Heart right ventricle (tissue), 16 donors: Measurements from ENCODE around the gene SLC17A6. TPM values are rescaled to one million over a fixed set of nuclear protein-coding genes. Genes with fewer than 3 reads are reported as not detected.
A peak's percentile ranks its signal among the peaks of the same experiment; 100 is the strongest.

Source experiments
- ATAC-seq, 8 donors: fragments of 200-7000 bp; cut with Tn5 transposase; one replicate each; pipeline ENCODE4 v1.9.1; 2020; ENCODE audit warnings: mild to moderate bottlenecking in 8 of 8, moderate library complexity in 8 of 8, moderate number of reproducible peaks in 1 of 8
- DNase-seq, 2 donors: peaks; one replicate each; pipeline ENCODE4 v3.0.0-alpha.2; 2020
- H3K27ac ChIP-seq, 10 donors: fragments of 200-600 bp; sonication (generic) in 2 of 10; one replicate each; pipeline versions ENCODE4 v1.5.0 to v1.8.0; 2020 to 2022; ENCODE audit warnings: mild to moderate bottlenecking in 3 of 10
- H3K27me3 ChIP-seq, 7 donors: fragments of 200-600 bp; one replicate each; pipeline ENCODE4 v1.8.0; 2021 to 2022; ENCODE audit warnings: mild to moderate bottlenecking in 2 of 7
- H3K36me3 ChIP-seq, 9 donors: fragments of 200-600 bp; sonication (generic) in 1 of 9; one replicate each; pipeline versions ENCODE4 v1.5.0 to v1.8.0; 2020 to 2022; ENCODE audit warnings: mild to moderate bottlenecking in 2 of 9
- H3K4me1 ChIP-seq, 9 donors: fragments of 200-600 bp; sonication (generic) in 1 of 9; one replicate each; pipeline versions ENCODE4 v1.5.0 to v1.8.0; 2020 to 2022; ENCODE audit warnings: mild to moderate bottlenecking in 4 of 9
- H3K4me3 ChIP-seq, 10 donors: fragments of 200-600 bp; sonication (generic) in 2 of 10; one replicate each; pipeline versions ENCODE4 v1.5.0 to v1.8.0; 2020 to 2022; ENCODE audit warnings: mild to moderate bottlenecking in 7 of 10, moderate library complexity in 2 of 10
- H3K9me3 ChIP-seq, 11 donors: fragments of 200-600 bp in 10 of 11; sonication (generic) in 2 of 11; one replicate each; pipeline versions ENCODE4 v1.5.0 to v1.8.0; 2013 to 2022; ENCODE audit warnings: mild to moderate bottlenecking in 2 of 11, control low read depth in 1 of 11, moderate library complexity in 1 of 11
- WGBS, 2 donors: extraction: QIAGEN DNeasy Blood & Tissue Kit; methylation state at CpG; one replicate each; pipeline ENCODE4 v1.1.7; 2013; ENCODE audit warnings: inconsistent platforms in 1 of 2; 5-methylcytosine and 5-hydroxymethylcytosine counted together
- intact Hi-C, 10 donors: fragments of 100-400 bp; cut with DNase I; formaldehyde crosslinking; loops; one replicate each; pipeline versions ENCODE4 v1.11.1 to v1.14.2; 2022
- polyA plus RNA-seq, 2 donors: library from polyadenylated mRNA; stranded (reverse); fragments of 200-250 nt; gene quantifications; one replicate each; pipeline ENCODE4 v1.2.3, GENCODE V29; 2013
- total RNA-seq, 10 donors: library from RNA; stranded (reverse); fragmentation: NEBNext Ultra II Directional in 3 of 10; extraction: Animal tissue kit (Norgen Biotek cat#: 25700) in 3 of 10; gene quantifications; one replicate each; pipeline versions ENCODE4 v1.2.1 to v1.2.4, GENCODE V29; 2021 to 2023
- TF ChIP-seq, protein P1 (sequence below), 9 donors: fragments of 200-600 bp; sonication (generic) in 2 of 9; IDR thresholded peaks; one replicate each; pipeline versions ENCODE4 v1.5.0 to v1.8.0; 2021 to 2022; ENCODE audit warnings: antibody characterized with exemption in 9 of 9, mild to moderate bottlenecking in 5 of 9, moderate library complexity in 1 of 9
- donor health status: Arrhythmogenic right ventricular cardiomyopathy.
- donor health status: ischemic (EF 13 %, LVEDD 7.1; RV severe dilation, severe dysfunction).
- donor health status: healthy with polysubstance abuse.
- donor health status: DM: no; HTN: yes; CAD: no.
- donor health status: DM: no; HTN: no; CAD: no.
- donor health status: ischemic (EF 25% LVEDD 6.9; RV normal size, moderate dysfunction).
- donor health status: ischemic (EF 25% LVEDD 5.7; RV mildly dilated, moderate dysfunction).
- donor health status: healthy.
- donor health status: DM: yes; HTN: yes; CAD: no.
- donor health status: Ischemic cardiomyopathy.
- donor health status: ischemic (EF 35%, LVEDD 5.7; RV mildly dilated, moderate dysfunction).
- donor health status: nonischemic (EF 11% LVEDD 7.7; RV severe dilation, severe dysfunction).
- donor health status: DM: yes; HTN: yes; CAD: no.
- donor health status: PGD.
- donor health status: ischemic (EF 29% LVEDD 5.4; RV normal size, mild dysfunction).
- donor health status: nonischemic (EF 23%, LVEDD 6.1; RV moderate dilation, normal function).

SLC17A6 gene
- total and polyA plus RNA-seq, 12 donors: not detected

GRCh38 chr11:22343371-22344032 is 5.3 kb downstream of the SLC17A6 start:
- peak in 1 of 8 donors; percentile 10 for ATAC-seq
- intact Hi-C loops: no loop called here
- no peaks in the 10 kb centered on the region for H3K9me3 ChIP-seq
- no peak overlapping the region for H3K27ac ChIP-seq
- WGBS, 2 donors: 2% methylated on average over 34 of the region's 34 CpGs
- DNase-seq: no peak
- H3K36me3 ChIP-seq: no peaks in the 10 kb centered on the region
- TF ChIP-seq, protein P1, sequence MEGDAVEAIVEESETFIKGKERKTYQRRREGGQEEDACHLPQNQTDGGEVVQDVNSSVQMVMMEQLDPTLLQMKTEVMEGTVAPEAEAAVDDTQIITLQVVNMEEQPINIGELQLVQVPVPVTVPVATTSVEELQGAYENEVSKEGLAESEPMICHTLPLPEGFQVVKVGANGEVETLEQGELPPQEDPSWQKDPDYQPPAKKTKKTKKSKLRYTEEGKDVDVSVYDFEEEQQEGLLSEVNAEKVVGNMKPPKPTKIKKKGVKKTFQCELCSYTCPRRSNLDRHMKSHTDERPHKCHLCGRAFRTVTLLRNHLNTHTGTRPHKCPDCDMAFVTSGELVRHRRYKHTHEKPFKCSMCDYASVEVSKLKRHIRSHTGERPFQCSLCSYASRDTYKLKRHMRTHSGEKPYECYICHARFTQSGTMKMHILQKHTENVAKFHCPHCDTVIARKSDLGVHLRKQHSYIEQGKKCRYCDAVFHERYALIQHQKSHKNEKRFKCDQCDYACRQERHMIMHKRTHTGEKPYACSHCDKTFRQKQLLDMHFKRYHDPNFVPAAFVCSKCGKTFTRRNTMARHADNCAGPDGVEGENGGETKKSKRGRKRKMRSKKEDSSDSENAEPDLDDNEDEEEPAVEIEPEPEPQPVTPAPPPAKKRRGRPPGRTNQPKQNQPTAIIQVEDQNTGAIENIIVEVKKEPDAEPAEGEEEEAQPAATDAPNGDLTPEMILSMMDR (IDR thresholded peaks at IDR 0.05): no peak
- no peak overlapping the region for H3K4me3 ChIP-seq
- peaks cover 0 to 12% (median 0%) of the 10 kb centered on the region in 9 donors for H3K4me1 ChIP-seq
- H3K27me3 ChIP-seq: peaks cover 19 to 98% (median 84%) of the 10 kb centered on the region in 7 donors

DNA sequence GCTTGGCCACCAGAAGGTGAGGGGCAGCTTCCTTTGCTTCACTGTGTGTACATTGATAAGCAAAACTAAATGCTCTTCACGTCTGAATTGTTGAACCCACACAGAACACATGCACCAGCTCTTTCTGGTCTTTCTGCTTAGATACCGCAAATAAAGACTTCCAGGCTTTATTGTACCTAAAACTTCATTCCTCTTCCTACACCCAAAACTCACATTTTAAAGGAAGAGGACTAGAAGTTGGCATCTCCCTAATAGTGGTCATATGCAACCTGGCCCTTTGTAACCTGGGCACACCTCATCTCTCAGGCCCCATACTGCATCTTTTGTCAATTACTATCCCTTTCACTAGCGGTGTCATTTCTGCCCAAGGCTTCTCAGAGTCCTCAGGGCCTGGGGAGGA is 5.9 kb downstream of the SLC17A6 start:
- intact Hi-C loops: no loop called here
- Histone ChIP-seq H3K9me3 (no peaks in the 10 kb centered on the region), H3K27ac (no peak overlapping the region), H3K27me3 (peaks cover 19 to 99% (median 83%) of the 10 kb centered on the region in 7 donors), H3K4me1 (peaks cover 0 to 12% (median 0%) of the 10 kb centered on the region in 9 donors), H3K36me3 (no peaks in the 10 kb centered on the region), H3K4me3 (no peak overlapping the region)
- ATAC-seq (no peak), DNase-seq (no peak)
- TF ChIP-seq, protein P1 (IDR thresholded peaks at IDR 0.05): no peak
- 7 to 13% methylated on average over 3 of the region's 3 CpGs for WGBS, 2 donors

- TF ChIP-seq, protein P1 (IDR thresholded peaks at IDR 0.05): no peak
- H3K27me3 ChIP-seq: peaks cover 13 to 93% (median 70%) of the 10 kb centered on the region in 7 donors
Observed at GRCh38 chr11:22346282-22346681, 8.1 kb downstream of the SLC17A6 start.

GRCh38 chr11:22347857-22348487 is 9.8 kb downstream of the SLC17A6 start:
- no peak for DNase-seq
- intact Hi-C loops: no loop called here
- Histone ChIP-seq H3K4me1 (peaks cover 0 to 5% (median 0%) of the 10 kb centered on the region in 9 donors), H3K36me3 (no peaks in the 10 kb centered on the region), H3K27ac (no peak overlapping the region), H3K4me3 (no peak overlapping the region), H3K27me3 (peaks cover 0 to 86% (median 53%) of the 10 kb centered on the region in 7 donors), H3K9me3 (no peaks in the 10 kb centered on the region)
- WGBS, 2 donors: 87 to 91% methylated on average over 4 of the region's 4 CpGs
- no peak for ATAC-seq
- TF ChIP-seq, protein P1 (IDR thresholded peaks at IDR 0.05): no peak

More at GRCh38 chr11:22346282-22346681, 8.1 kb downstream of the SLC17A6 start:
- Histone ChIP-seq H3K4me3 (no peak overlapping the region), H3K27ac (no peak overlapping the region), H3K9me3 (no peaks in the 10 kb centered on the region), H3K4me1 (peaks cover 0 to 7% (median 0%) of the 10 kb centered on the region in 9 donors), H3K36me3 (no peaks in the 10 kb centered on the region)
- ATAC-seq: no peak
- intact Hi-C loops: no loop called here
- no peak for DNase-seq
